K562 (cell line): Measurements from ENCODE around the gene AIG1. TPM values are rescaled to one million over a fixed set of nuclear protein-coding genes. Genes with fewer than 3 reads are reported as not detected.

Experiments used
- HNRNPL ChIP-seq: fragments of 200-400 bp; formaldehyde crosslinking; IDR thresholded peaks from 2 replicates; pipeline ENCODE4 v1.6.1; 2017; ENCODE audit warnings: low read depth, mild to moderate bottlenecking, low read length
- HSF4 ChIP-seq: fragments of 250-450 bp; sonication (Bioruptor Pico); IDR thresholded peaks from 2 replicates; pipeline ENCODE4 v2.1.2; 2022; ENCODE audit warnings: mild to moderate bottlenecking, moderate library complexity, borderline replicate concordance
- PTBP1 ChIP-seq: fragments of 200-400 bp; formaldehyde crosslinking; IDR thresholded peaks from 2 replicates; pipeline ENCODE4 v1.6.1; 2017; ENCODE audit warnings: low read depth, low read length
- SRSF1 ChIP-seq: fragments of 200-400 bp; formaldehyde crosslinking; IDR thresholded peaks from 2 replicates; pipeline ENCODE4 v1.6.1; 2017; ENCODE audit warnings: mild to moderate bottlenecking, low read depth, low read length, moderate library complexity
- TOE1 ChIP-seq, 2 experiments: fragments of 450-650 bp in 1 of 2; sonication (generic) in 1 of 2; formaldehyde crosslinking in 1 of 2; IDR thresholded peaks; 2 replicates each; pipeline versions ENCODE4 v1.7.1 to v1.8.0; 2016 to 2022; ENCODE audit warnings: borderline replicate concordance in 2 of 2, mild to moderate bottlenecking in 2 of 2, antibody characterized with exemption in 1 of 2, inconsistent platforms in 1 of 2, low read depth in 1 of 2, missing genetic modification reagents in 1 of 2, moderate library complexity in 1 of 2
- TSHZ1 ChIP-seq: fragments of 250-450 bp; sonication (Bioruptor Pico); IDR thresholded peaks from 2 replicates; pipeline ENCODE4 v1.4.0; 2020; ENCODE audit warnings: mild to moderate bottlenecking, moderate library complexity
- YBX1 ChIP-seq: fragments of 450-650 bp; IDR thresholded peaks from 2 replicates; pipeline ENCODE4 v1.7.1; 2016; ENCODE audit warnings: mild to moderate bottlenecking
- ZBTB34 ChIP-seq: fragments of 250-450 bp; sonication (Bioruptor Pico); IDR thresholded peaks from 2 replicates; pipeline ENCODE4 v1.8.0; 2021; ENCODE audit warnings: mild to moderate bottlenecking, moderate library complexity
- ZNF398 ChIP-seq: fragments of 250-450 bp; sonication (Bioruptor Pico); IDR thresholded peaks from 2 replicates; pipeline ENCODE4 v1.8.0; 2021; ENCODE audit warnings: moderate library complexity, mild to moderate bottlenecking, inconsistent platforms
- ZNF586 ChIP-seq: fragments of 450-650 bp; formaldehyde crosslinking; conservative IDR thresholded peaks from 2 replicates; pipeline ENCODE4 v1.4.0; 2020; ENCODE audit warnings: mild to moderate bottlenecking, moderate library complexity
- polyA plus RNA-seq, 8 experiments: library from polyadenylated mRNA; depleted of rRNA in 4 of 8; stranded (reverse) in 5 of 8; unstranded in 3 of 8; fragments of >200 nt; fragmentation: Nextera tagmentation in 2 of 8; fragmentation: Illumina TruSeq in 1 of 8; extraction: Ambion mirVana in 2 of 8; extraction: Trizol in 1 of 8; gene quantifications; 2 replicates each; pipeline versions ENCODE4 v1.2.1 to v1.2.3, GENCODE V29; 2011 to 2014; ENCODE audit warnings: inconsistent platforms in 1 of 8, missing spikeins in 1 of 8
- total RNA-seq, 7 experiments: library from RNA; depleted of rRNA in 6 of 7; stranded (reverse); fragments of >200 nt in 6 of 7; fragmentation: Illumina TruSeq in 2 of 7; extraction: Trizol in 2 of 7; gene quantifications; 2 replicates each; pipeline versions ENCODE4 v1.2.1 to v1.2.3, GENCODE V29; 2011 to 2021; ENCODE audit warnings: low replicate concordance in 1 of 7

AIG1 gene
- total and polyA plus RNA-seq, 9 of the 15 experiments (the other 6 are each of a cell fraction or from before 2014, with no cell fraction given), result 74.8 to 333 (median 127) TPM

- TF ChIP-seq ZNF398, result no peak
- no peak for TF ChIP-seq ZNF586
- no peak for TF ChIP-seq YBX1
- TF ChIP-seq HSF4 (CRISPR knock-in tag), result no peak
- no peak for TF ChIP-seq HNRNPL
- no peak for TF ChIP-seq TSHZ1 (CRISPR knock-in tag)
- no peak for TF ChIP-seq ZBTB34 (CRISPR knock-in tag)
- no peak for TF ChIP-seq TOE1 (IDR thresholded peaks at IDR 0.05; ENCODE audit: borderline replicate concordance)
- TF ChIP-seq TOE1 (CRISPR knock-in tag; IDR thresholded peaks at IDR 0.05; ENCODE audit: borderline replicate concordance, low read depth), result no peak
- no peak for TF ChIP-seq SRSF1
- TF ChIP-seq PTBP1, result no peak
These were observed 165.2 kb downstream of the AIG1 start (continued) for GRCh38 chr6:143225929-143226328.
